HG02884 (cell line): ENCODE results near the gene FAM174C.
"Not testable (repeated sequence)": the region's sequence is repeated elsewhere in the genome, so short reads cannot be mapped to it uniquely, and the experiment has no call there.

Experiments
- ATAC-seq: cut with Tn5 transposase; IDR thresholded peaks from one replicate; pipeline ENCODE4 v1.9.1; 2021; ENCODE audit warnings: mild to moderate bottlenecking, moderate library complexity; ENCODE audit not compliant: unreplicated experiment

The FAM174C gene

DNA sequence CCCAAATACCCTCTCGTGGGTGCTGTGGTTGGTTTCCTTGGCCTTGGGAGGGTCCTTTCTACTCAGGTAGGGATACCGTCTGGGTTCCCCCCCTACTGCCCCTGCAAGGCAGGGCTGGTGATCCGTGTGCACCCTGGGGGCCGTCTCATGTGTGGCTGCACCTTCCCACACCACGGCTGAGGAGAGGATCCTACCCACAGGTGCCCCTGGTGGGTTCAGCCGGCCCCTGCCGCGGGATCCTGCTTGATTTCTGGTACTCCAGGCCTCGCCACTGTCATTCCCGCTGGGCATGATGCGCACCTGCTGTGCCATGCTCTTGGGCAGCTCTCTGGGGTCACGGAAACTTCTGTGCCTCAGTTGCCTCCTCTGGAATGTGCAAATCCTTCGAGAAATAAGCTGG is 41.1 kb downstream of the FAM174C start:
- ATAC-seq = no peak

DNA sequence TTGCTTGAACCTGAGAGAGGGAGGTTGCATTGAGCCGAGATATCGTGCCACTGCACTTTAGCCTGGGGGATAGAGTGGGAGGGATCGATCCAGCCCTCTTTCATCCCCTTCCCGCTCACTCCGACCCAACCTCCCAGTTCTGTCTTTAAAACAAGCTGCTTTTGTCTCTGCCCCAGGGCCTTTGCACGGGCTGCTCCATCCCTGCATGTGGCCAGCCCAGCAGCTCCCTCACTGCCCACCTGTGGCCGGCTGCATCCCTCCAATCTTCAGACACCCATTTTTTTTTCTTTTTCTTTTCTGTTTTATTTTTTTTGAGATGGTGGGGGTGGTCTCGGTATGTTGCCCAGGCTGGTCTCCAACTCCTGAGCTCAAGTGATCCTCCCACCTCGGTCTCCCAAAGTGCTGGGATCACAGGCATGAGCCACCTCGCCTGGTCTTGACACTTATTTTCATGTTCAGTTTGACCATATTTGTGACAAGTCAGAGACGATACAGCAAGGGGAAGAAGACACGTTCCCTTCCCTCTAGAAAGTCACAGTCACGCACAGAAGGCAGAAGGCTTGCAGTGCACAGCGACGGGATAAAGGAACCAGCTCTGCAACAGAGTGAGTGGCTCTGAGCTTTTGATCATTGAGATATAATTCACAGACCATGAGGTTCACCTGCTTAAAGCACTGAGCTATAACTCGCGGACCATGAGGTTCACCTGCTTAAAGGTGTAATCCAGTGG is 42.1 kb downstream of the FAM174C start:
- no peak for ATAC-seq

DNA sequence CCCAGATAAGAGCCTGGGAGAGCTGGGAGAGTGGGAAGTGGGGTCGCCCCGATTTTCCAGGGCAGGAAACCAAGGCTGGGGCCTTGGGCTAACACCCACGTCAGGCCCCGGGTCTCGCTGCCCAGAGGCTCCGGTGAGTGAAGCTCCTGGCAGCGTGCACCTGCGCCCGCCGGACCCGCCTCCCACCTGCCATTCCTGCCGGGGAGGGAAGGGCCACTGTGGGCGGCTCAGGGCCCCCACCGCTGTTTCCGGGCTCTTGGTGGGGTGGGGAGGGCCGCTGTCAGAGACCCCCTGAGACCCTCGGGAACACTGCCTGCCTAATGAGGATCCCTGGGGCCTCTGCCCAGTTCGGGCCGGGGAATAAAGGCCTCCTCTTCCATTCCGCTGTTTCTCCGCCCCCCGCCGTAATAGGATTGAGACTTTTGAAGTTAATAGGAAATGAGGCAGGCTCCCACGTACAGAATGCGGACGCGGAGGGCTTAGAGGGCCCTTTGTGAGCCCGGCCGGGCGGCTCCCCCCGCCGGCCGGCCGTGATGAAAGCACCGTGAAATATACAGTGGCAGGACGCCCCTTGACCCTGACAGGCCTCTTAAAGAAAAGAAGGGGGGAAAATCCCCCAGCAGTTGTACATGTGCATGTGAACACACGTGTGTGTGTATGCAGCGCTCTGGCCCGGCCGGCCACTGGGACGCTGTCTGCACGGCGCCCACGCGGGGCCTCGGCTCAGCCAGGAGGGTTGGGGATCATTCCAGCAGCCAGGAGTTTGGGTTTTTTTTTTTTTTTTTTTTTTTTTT is 43.5 kb downstream of the FAM174C start:
- no peak for ATAC-seq

DNA sequence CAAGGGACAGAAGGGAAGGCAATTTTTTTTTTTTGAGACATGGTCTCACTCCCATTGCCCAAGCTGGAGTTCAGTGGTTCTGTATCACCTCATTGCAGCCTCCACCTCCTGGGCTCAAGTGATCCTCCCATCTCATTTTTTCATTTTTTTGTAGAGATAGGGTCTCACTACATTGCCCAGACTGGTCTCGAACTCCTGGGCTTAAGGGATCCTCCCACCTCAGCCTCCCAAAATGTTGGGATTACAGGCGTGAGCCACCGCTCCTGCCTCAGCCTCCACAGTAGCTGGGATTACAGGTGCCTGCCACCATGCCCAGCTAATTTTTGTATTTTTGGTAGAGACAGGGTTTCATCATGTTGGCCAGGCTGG is 44.9 kb downstream of the FAM174C start:
- not testable (repeated sequence) for ATAC-seq

DNA sequence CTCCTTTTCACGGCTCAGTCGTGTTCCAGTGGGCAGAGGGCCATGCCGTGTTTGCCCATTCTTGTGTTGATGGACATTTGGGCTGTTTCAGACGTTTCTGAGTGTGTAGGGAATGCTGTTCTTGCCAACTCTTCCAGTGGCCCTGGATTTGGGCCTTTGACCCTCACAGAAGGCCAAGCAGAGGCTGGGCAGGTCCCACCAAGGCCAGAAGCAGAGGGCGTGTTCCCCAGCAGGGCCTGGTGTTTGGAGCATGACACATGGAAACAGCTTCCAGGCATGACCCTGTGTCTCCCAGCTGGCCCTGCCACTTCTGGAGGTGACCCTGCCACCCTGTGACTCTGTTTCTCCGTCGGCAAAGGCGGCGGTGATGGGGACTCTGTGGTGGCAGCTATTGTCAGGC is 46.2 kb downstream of the FAM174C start:
- ATAC-seq = no peak

DNA sequence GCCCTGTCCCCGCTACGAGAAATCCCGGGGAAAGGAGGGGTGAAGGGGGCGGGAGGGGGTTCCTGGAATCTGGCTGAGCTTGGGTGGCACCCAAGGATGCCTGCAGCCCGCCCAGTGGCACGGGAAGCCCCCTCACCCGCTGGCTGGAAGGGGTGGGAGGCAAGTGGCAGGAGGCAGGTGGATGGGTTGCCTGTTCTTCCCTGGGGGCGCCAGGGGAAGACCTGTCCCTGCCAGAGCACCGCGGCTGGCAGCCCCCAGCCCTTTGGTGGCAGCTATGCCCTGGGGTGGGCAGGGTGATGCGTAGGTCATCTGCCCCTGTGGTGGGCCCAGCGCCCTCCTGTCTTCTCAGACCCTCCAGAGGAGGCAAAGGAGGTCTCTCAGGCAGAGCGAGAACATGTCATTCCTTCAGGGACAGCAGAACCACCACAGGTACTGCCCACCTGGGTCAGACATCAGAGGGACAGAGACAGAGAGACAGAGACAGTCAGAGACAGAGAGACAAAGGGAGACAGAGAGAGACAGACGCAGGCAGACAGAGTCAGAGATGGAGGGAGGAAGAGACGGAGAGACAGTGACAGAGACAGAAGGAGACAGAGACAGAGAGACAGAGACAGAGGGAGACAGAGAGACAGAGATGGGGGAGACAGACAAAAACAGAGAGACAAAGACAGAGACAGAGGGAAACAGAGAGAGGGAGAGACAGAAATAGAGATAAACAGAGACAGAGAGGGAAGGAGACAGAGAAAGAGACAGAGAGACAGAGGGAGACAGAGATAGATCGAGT is 47.1 kb downstream of the FAM174C start:
- ATAC-seq = no peak

DNA sequence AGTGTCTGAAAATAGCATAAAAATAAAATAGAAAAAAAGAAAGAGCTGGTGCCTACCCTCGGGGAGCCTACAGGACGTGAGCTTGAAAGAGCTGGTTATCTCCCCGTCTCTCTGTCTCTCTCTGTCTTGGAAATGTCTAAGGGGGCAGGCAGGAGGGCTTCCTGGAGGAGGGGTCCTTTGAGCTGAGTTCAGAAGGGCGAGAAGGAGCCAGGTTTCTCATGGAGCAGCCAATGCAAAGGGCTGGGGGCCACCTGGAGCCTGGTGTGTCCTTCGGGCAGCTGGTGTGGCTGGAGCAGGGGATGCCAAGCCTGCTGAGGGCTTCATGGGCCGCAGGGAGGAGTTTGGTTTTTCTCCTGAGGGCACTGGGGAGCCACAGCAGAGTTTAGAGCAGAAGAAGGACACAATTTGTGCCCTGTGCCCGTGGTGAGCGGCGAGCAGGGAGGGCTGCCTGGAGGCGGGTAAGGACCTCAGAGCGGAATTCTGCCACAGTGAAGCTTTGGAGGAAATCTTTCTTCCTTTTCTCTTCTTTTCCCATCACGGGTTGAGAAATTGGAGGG is 49.0 kb downstream of the FAM174C start:
- no peak for ATAC-seq

DNA sequence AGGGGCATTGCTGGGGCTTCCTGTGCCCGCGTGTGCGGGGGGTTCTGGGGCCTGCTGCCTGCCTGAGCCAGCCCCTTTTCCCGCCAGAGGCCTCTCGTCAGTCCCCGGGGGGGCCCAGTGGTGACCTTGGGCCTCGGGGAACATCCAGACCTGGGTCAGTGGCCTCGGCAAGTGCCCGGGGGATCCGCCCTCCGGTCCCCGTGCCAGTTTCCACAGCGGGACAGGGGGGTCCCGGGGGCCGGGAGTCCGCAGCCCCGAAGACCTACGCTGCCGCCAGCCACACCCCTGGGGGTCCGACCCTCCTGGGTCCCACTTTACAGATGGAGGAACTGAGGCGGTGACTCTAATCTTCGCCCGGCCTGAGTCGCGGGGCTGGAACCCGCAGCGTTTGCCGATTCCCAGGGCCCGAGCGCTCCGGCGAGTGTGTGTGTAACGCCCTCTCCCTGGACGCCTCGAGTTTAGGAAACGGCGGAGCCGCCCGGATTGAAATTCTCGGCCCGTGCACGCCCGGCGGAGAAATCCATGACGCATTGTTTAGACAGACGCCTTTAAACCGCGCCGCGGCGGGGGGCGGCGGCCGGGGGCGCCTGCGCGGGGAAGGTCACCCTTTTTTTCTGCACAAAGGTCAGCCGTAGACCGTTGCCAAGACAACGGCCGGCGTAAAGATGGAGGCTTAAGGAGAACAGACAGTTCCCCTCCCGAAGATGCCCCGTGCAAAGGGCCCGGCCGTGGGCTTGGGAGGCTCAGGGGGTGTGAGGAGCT is 49.7 kb downstream of the FAM174C start:
- no peak for ATAC-seq

DNA sequence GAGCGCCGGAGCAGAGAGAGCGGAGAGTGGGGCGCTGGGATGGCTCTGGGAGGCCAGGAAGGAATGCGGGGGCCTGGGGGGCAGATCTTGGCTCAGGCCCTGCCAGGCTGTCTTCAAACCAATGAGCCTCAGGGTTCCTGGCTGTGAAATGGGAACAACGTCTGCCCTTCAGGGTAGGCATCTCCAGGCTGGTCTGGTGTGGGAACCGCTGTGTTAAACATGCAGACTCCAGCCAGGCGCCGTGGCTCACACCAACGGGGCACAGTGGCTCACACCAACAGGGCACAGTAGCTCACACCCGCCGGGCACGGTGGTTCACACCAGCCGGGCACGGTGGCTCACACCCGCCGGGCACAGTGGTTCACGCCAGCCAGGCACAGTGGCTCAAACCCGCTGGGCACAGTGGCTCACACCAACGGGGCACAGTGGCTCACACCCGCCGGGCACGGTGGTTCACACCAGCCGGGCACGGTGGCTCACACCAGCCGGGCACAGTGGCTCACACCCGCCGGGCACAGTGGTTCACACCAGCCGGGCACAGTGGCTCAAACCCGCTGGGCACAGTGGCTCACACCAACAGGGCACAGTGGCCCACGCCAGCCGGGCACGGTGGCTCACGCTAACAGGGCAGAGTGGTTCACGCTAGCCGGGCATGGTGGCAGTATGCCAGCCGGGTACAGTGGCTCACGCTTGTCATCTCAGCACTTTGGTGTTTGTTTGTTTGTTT is 50.4 kb downstream of the FAM174C start:
- ATAC-seq = no peak

DNA sequence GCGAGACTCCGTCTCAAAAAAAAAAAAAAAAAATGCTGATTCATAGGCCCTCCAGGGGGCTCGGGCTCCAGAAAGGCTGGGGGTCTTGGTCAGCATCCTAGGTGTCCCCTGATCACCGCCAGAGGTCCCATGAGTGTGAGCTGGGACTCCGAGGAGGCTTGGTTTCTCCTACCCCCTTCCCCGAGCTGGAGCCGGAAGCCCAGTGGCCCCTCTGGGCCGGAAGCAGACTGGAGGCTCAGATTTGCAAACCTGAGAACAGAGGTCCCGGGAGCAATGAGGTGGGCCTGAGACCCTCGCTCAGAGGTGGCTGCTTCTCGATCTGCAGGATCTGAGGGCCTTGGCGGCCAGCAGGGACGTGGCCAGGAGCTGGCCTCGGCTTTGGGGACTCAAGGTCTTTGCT is 51.8 kb downstream of the FAM174C start:
- no peak for ATAC-seq
